AG04450 (cell line): Measurements from ENCODE around the gene ASPRV1. TPM values are rescaled to one million over a fixed set of nuclear protein-coding genes. Genes with fewer than 3 reads are reported as not detected.

ENCODE experiments used
- CTCF ChIA-PET: fragments of 300-600, 350-600 bp; formaldehyde crosslinking; extraction: SDS; loops from one replicate; lab custom pipeline; 2022; ENCODE audit warnings: antibody characterized with exemption, inconsistent platforms; lab: Charles Lee
- POLR2A ChIA-PET: fragments of 350-600 bp; formaldehyde crosslinking; extraction: SDS; loops from one replicate; lab custom pipeline; 2021; ENCODE audit warnings: antibody characterized with exemption, inconsistent platforms; lab: Yijun Ruan, JAX
- DNase-seq: peaks from one replicate; pipeline ENCODE4 v3.0.0-alpha.2; 2011; ENCODE audit warnings: low read depth, low spot score
- H3K27ac ChIP-seq: one replicate; pipeline ENCODE4 v1.5.1; 2012; ENCODE audit warnings: low read depth, low read length, control low read depth
- H3K27me3 ChIP-seq: one replicate; pipeline ENCODE4 v1.6.0; 2012; ENCODE audit warnings: low read length; ENCODE audit not compliant: control insufficient read depth, insufficient read depth
- H3K4me3 ChIP-seq: 2 replicates; pipeline ENCODE4 v1.5.1; 2011; ENCODE audit warnings: mild to moderate bottlenecking, low read depth, low read length, control low read depth
- H3K9me3 ChIP-seq: 2 replicates; pipeline ENCODE4 v1.5.1; 2012; ENCODE audit warnings: low read length; ENCODE audit not compliant: control insufficient read depth, insufficient read depth
- polyA plus RNA-seq: library from polyadenylated mRNA; depleted of rRNA; stranded (reverse); fragments of >200 nt; gene quantifications from 2 replicates; pipeline ENCODE4 v1.2.3, GENCODE V29; 2011
- TF ChIP-seq, protein P1 (sequence below): IDR thresholded peaks from 2 replicates; pipeline ENCODE4 v1.5.1; 2011; ENCODE audit warnings: low read depth, low read length, control low read depth, inconsistent platforms

ASPRV1 gene
- polyA plus RNA-seq, 1 experiment, result 0.11 TPM

DNA sequence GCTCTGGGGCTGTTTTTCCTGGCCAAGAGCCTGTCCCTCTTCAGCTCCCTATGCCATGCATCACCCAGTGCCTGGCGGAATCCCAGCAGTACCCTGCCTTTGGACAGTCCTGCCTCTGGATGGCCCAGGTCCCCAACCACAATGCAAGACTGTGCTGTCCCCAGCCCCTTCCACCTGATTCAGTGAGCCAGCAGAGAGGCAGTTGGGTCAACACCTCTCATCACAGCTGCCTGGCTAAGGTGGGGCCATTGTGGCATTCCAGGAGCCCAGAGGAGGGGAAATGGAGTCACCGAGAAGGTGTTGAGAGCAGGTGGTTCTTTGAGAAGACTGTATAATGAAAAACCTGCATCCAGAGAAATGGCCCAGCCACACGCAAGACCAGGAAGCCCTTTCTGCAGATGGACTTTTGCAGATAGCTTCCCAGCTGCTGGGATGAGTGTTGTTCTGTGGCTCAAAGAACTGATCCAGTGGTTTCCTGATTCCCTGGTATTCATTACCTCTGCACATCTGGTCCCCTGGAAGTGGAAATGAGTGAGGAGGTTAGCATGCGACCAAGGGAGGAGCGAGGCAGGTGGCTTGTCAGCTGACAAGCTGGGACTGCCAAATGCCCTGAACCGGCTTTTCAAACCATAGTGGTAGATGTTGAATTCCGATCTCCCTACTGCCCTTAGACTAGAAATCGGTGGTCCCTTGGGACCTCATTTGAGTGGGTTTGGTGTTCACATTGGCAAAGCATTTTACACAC lies 1.7 kb upstream of the ASPRV1 start:
- ChIA-PET POLR2A (no interaction called here), CTCF (no interaction called here)
- H3K27me3 ChIP-seq, result peaks cover 24% of the 10 kb centered on the region
- no peak for DNase-seq
- TF ChIP-seq, protein P1, sequence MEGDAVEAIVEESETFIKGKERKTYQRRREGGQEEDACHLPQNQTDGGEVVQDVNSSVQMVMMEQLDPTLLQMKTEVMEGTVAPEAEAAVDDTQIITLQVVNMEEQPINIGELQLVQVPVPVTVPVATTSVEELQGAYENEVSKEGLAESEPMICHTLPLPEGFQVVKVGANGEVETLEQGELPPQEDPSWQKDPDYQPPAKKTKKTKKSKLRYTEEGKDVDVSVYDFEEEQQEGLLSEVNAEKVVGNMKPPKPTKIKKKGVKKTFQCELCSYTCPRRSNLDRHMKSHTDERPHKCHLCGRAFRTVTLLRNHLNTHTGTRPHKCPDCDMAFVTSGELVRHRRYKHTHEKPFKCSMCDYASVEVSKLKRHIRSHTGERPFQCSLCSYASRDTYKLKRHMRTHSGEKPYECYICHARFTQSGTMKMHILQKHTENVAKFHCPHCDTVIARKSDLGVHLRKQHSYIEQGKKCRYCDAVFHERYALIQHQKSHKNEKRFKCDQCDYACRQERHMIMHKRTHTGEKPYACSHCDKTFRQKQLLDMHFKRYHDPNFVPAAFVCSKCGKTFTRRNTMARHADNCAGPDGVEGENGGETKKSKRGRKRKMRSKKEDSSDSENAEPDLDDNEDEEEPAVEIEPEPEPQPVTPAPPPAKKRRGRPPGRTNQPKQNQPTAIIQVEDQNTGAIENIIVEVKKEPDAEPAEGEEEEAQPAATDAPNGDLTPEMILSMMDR, result no peak
- no peak overlapping the region for H3K4me3 ChIP-seq
- H3K9me3 ChIP-seq, result no peaks in the 10 kb centered on the region; the same call in 1 of the 2 replicates
- H3K27ac ChIP-seq, result no peak overlapping the region

DNA sequence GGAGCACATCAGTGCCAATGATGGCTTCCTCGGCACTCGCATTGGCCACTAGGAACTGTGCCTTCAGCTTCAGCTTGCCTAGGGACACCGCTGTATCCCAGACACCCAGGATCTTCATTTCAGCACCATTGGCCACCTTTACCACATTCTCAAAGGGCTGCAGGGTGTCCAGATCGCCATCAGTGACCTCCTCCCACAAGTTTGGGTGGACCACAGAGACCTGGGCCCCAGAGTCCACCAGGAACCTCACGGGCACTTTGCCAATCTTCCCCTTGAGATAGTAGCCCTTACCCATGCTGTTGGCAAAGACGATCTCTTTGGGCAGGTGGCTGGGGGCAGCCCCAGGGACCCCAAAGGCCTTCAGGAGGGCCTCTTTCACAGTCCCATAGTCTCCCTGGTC lies 610 bp downstream of the ASPRV1 start:
- Histone ChIP-seq H3K4me3 (no peak overlapping the region), H3K27me3 (peaks cover 44% of the 10 kb centered on the region), H3K9me3 (no peaks in the 10 kb centered on the region; the same call in 1 of the 2 replicates), H3K27ac (no peak overlapping the region)
- ChIA-PET POLR2A (no interaction called here), CTCF (interaction anchor here (1.0 kb wide), 1 partner anchor 110 kb away, joined by 3 read pairs; no protein-coding TSS in a partner anchor)
- DNase-seq, result no peak
- TF ChIP-seq, protein P1, result no peak

DNA sequence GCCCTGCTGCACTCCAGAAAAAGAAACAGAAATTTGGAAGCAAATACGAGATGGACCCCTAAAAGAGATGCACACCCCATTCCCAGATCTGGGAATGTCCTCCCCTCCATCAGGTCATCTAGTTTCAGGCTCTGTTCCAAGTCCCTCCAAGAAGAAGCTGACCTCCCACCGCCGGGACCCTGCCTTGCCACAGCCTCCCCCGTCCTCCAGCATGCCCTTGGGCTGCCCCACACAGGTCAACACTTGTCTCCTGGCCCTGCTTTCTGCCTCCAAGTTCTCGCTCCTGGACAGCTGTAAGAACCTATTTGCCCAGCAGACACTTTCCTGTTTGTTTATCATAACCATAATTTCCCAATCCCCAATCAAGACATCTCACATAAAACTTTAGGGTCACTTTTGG lies 2.0 kb downstream of the ASPRV1 start:
- POLR2A ChIA-PET, result no interaction called here
- CTCF ChIA-PET, result no interaction called here
- TF ChIP-seq, protein P1, result no peak

DNA sequence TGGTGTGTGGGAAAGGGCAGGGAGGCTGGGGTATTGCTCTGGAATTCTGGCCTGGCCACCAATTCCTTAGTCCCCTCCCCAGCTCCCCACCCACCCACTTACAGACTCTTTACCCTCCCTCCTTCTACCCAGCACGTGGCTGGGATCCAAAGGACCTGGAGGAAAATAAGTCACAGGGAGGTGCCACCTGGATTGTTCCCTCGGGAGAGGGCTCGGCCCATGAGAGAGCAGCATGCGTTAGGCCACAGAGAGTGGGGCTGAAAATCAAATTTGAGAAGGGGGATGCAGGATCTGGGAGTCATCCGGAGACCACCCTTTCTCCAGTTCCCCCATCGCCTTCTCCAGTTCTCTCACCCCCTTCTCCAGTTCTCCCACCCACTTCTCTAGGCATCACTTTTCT lies 3.0 kb downstream of the ASPRV1 start:
- no peaks in the 10 kb centered on the region; the same call in 1 of the 2 replicates for H3K9me3 ChIP-seq
- no peak overlapping the region for H3K4me3 ChIP-seq
- ChIA-PET CTCF (no interaction called here), POLR2A (no interaction called here)
- peaks cover 50% of the 10 kb centered on the region for H3K27me3 ChIP-seq
- TF ChIP-seq, protein P1, result no peak
- no peak for DNase-seq
- H3K27ac ChIP-seq, result no peak overlapping the region

More for the DNA sequence above, 2.0 kb downstream of the ASPRV1 start:
- no peak for DNase-seq
- Histone ChIP-seq H3K27ac (no peak overlapping the region), H3K4me3 (no peak overlapping the region), H3K27me3 (peaks cover 49% of the 10 kb centered on the region), H3K9me3 (no peaks in the 10 kb centered on the region; the same call in 1 of the 2 replicates)

DNA sequence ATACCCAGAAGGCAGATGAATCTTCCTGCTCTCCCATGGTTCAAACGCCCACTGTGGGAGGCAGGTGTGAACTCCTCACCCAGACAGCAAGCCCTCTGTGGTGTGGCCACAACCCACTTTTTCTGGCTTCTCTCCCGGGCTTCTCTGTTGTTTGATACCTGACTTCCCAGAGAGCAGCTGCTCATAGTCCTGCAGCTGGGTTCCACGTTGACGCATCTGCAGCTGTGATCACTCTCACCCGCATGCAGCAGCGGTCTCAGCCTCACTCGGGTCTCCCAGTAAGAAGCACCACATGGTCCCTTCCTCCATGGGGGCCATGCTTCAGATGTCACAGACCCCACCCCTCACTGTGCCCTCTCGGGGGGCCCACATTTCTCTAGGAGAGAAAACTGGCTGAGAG lies 3.5 kb downstream of the ASPRV1 start:
- peaks cover 49% of the 10 kb centered on the region for H3K27me3 ChIP-seq

More for the DNA sequence above, 3.5 kb downstream of the ASPRV1 start:
- TF ChIP-seq, protein P1, result no peak
- no peak for DNase-seq
- H3K9me3 ChIP-seq, result no peaks in the 10 kb centered on the region; the same call in 1 of the 2 replicates
- no peak overlapping the region for H3K27ac ChIP-seq
- no peak overlapping the region for H3K4me3 ChIP-seq
- ChIA-PET POLR2A (no interaction called here), CTCF (no interaction called here)
